Right lobe of liver (tissue), 6 donors: ENCODE data around the gene INSIG1. TPM values are rescaled to one million over a fixed set of nuclear protein-coding genes. Genes with fewer than 3 reads are reported as not detected.

Source experiments
- ATAC-seq, 4 donors: fragments of 200-7000 bp; cut with Tn5 transposase; one replicate each; pipeline ENCODE4 v1.9.1; 2020; ENCODE audit warnings: mild to moderate bottlenecking in 4 of 4, moderate library complexity in 4 of 4
- DNase-seq, 3 donors: peaks; one replicate each; pipeline ENCODE4 v3.0.0-alpha.2; 2020
- H3K27ac ChIP-seq, 3 donors: fragments of 200-600 bp; one replicate each; pipeline ENCODE4 v1.8.0; 2022
- H3K27me3 ChIP-seq, 2 donors: fragments of 200-600 bp; one replicate each; pipeline ENCODE4 v1.8.0; 2022
- H3K36me3 ChIP-seq, 4 donors: fragments of 200-600 bp; sonication (generic) in 1 of 4; one replicate each; pipeline versions ENCODE4 v1.5.1 to v1.8.0; 2017 to 2022; ENCODE audit warnings: control low read depth in 1 of 4
- H3K4me1 ChIP-seq, 4 donors: fragments of 200-600 bp; sonication (generic) in 1 of 4; one replicate each; pipeline versions ENCODE4 v1.5.1 to v1.8.0; 2017 to 2022; ENCODE audit warnings: control low read depth in 1 of 4
- H3K4me3 ChIP-seq, 3 donors: fragments of 200-600 bp; one replicate each; pipeline ENCODE4 v1.8.0; 2022
- H3K9me3 ChIP-seq, 4 donors: fragments of 200-600 bp; sonication (generic) in 1 of 4; one replicate each; pipeline versions ENCODE4 v1.5.1 to v1.8.0; 2017 to 2022; ENCODE audit warnings: control low read depth in 1 of 4
- POLR2A ChIP-seq: fragments of 450-650 bp; IDR thresholded peaks from one replicate; pipeline ENCODE4 v1.6.1; 2017; ENCODE audit warnings: antibody characterized with exemption, mild to moderate bottlenecking
- WGBS: methylation state at CpG from one replicate; pipeline ENCODE4 v1.1.6; 2018; ENCODE audit warnings: low coverage, low lambda C conversion rate; ENCODE audit not compliant: insufficient coverage; ENCODE audit errors: missing lambda C conversion rate; 5-methylcytosine and 5-hydroxymethylcytosine counted together
- intact Hi-C, 2 donors: fragments of 100-400 bp; cut with DNase I; formaldehyde crosslinking; loops; one replicate each; pipeline versions ENCODE4 v1.11.2 to v1.14.1; 2022
- total RNA-seq, 6 experiments: library from RNA; depleted of rRNA in 2 of 6; stranded (reverse); fragments of >200 nt in 2 of 6; fragmentation: NEBNext Ultra II Directional in 3 of 6; extraction: Animal tissue kit (Norgen Biotek cat#: 25700) in 3 of 6; gene quantifications; one replicate each; pipeline versions ENCODE4 v1.1.0 to v1.2.4, GENCODE V29; 2016 to 2023
- TF ChIP-seq, protein P1 (sequence below), 4 donors: fragments of 200-600 bp in 3 of 4; fragments of 450-650 bp in 1 of 4; IDR thresholded peaks; one replicate each; pipeline versions ENCODE4 v1.5.1 to v1.8.0; 2016 to 2022; ENCODE audit warnings: antibody characterized with exemption in 4 of 4, mild to moderate bottlenecking in 2 of 4
- donor health status: DM: no; HTN: yes; CAD: no.
- donor health status: DM: no; HTN: no; CAD: no.
- donor health status: DM: no; HTN: no; CAD: no.
- donor health status: DM: no; HTN: yes; CAD: no.
- donor health status: DM: no; HTN: yes; CAD: no.

Gene INSIG1
- total RNA-seq, 6 experiments from 2014 or later, result 130 to 625 (median 205) TPM

DNA sequence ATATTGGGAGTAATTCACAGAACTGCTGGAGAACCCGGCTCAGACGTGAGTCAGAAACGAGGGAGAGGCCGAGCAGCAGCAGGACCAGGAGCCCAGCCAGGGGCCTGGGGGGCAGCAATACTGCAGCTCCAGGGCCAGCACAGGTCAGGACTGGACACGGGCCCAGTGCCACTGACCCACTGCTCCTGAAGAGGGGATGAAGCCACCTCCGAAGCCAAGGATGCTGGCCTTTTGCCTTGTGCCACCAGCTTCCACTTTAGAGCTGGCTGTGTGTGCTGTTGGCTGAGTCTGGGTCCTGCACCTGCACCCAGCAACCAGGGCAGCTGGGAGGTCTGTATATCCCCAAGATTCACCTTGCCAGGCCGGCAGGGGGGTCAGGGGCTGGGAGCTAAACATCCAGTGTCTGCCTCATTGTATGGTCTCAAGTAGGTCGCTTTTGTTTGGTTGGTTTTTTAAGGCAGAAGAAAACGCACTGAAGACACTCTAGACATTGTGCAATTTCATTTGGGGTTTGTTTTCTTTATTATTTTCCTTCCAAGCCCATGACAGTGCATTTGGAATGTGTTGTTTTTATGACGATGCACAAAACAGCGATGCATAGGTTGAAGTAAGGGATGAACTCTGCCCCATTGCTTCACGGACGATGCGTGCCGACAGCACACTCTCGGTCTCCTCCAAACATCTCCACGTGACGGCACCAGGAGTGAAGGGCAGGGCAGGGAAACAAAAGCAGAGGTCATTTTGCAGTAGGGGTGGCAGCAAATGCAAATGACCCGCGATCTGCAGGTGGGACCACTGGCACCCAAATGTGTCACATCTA, 27.7 kb upstream of the INSIG1 start:
- TF ChIP-seq, protein P1, sequence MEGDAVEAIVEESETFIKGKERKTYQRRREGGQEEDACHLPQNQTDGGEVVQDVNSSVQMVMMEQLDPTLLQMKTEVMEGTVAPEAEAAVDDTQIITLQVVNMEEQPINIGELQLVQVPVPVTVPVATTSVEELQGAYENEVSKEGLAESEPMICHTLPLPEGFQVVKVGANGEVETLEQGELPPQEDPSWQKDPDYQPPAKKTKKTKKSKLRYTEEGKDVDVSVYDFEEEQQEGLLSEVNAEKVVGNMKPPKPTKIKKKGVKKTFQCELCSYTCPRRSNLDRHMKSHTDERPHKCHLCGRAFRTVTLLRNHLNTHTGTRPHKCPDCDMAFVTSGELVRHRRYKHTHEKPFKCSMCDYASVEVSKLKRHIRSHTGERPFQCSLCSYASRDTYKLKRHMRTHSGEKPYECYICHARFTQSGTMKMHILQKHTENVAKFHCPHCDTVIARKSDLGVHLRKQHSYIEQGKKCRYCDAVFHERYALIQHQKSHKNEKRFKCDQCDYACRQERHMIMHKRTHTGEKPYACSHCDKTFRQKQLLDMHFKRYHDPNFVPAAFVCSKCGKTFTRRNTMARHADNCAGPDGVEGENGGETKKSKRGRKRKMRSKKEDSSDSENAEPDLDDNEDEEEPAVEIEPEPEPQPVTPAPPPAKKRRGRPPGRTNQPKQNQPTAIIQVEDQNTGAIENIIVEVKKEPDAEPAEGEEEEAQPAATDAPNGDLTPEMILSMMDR (IDR thresholded peaks at IDR 0.05), result no peak
- TF ChIP-seq POLR2A, result no peak
- DNase-seq (peak; percentile 76 to 94 (median 93)), ATAC-seq (peak; percentile 56 to 78 (median 69))
- WGBS, result 42% methylated on average over 16 of the region's 20 CpGs
- Histone ChIP-seq H3K4me1 (peaks cover 0 to 34% (median 13%) of the 10 kb centered on the region in 4 donors), H3K4me3 (no peak overlapping the region), H3K9me3 (no peaks in the 10 kb centered on the region), H3K27me3 (no peaks in the 10 kb centered on the region), H3K27ac (peak overlapping the region; percentile 47 to 98 (median 89)), H3K36me3 (no peaks in the 10 kb centered on the region)
- intact Hi-C loops, result no loop called here

DNA sequence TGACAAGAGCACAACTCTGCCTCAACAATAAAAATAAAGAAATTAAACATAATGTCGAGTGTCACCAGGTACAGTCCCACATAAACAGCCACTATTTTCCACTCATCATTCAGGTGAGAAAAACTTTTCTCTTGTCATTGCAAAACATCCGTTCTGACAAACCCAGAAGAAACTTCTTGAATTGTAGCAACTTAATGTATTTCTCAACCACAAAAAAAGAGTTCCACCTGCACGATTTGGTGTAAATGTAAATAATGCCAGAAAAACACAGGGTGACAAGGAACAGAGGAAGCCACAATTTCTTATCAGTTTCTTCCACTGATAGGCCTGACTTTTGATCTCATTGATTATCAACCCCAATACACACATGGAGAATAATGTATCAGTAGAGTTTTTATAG, 26.8 kb upstream of the INSIG1 start:
- 26% methylated on average over 3 of the region's 3 CpGs for WGBS
- H3K27ac ChIP-seq, result peak overlapping the region in 2 of 3 donors; percentile 89 to 98
- DNase-seq (no peak), ATAC-seq (no peak)
- H3K27me3 ChIP-seq, result no peaks in the 10 kb centered on the region
- H3K9me3 ChIP-seq, result no peaks in the 10 kb centered on the region
- TF ChIP-seq, protein P1 (IDR thresholded peaks at IDR 0.05), result no peak
- no peak for TF ChIP-seq POLR2A
- intact Hi-C loops, result no loop called here
- H3K36me3 ChIP-seq, result no peaks in the 10 kb centered on the region
- no peak overlapping the region for H3K4me3 ChIP-seq
- H3K4me1 ChIP-seq, result peaks cover 0 to 42% (median 16%) of the 10 kb centered on the region in 4 donors

- peak overlapping the region; percentile 74 to 99 (median 99) for H3K27ac ChIP-seq
- no peaks in the 10 kb centered on the region for H3K36me3 ChIP-seq
- no peaks in the 10 kb centered on the region for H3K27me3 ChIP-seq
- peak in 2 of 3 donors; percentile 85 to 93 for DNase-seq
- WGBS, result 20% methylated on average over 3 of the region's 4 CpGs
- H3K4me1 ChIP-seq, result peaks cover 0 to 48% (median 21%) of the 10 kb centered on the region in 4 donors
- TF ChIP-seq POLR2A, result peak; percentile 41
- TF ChIP-seq, protein P1 (IDR thresholded peaks at IDR 0.05), result no peak
- no peaks in the 10 kb centered on the region for H3K9me3 ChIP-seq
- intact Hi-C loops, result no loop called here
- peak overlapping the region in 2 of 3 donors; percentile 21 to 33 for H3K4me3 ChIP-seq
- peak; percentile 60 to 79 (median 69) for ATAC-seq
Observed at GRCh38 chr7:155274633-155275355, 22.9 kb upstream of the INSIG1 start.

GRCh38 chr7:155276042-155276799, 21.5 kb upstream of the INSIG1 start:
- Histone ChIP-seq H3K4me1 (peaks cover 0 to 38% (median 17%) of the 10 kb centered on the region in 4 donors), H3K36me3 (no peaks in the 10 kb centered on the region), H3K27ac (peak overlapping the region; percentile 74 to 99 (median 99)), H3K4me3 (peak overlapping the region in 2 of 3 donors; percentile 21 to 33), H3K27me3 (no peaks in the 10 kb centered on the region), H3K9me3 (no peaks in the 10 kb centered on the region)
- WGBS, result 38% methylated on average over 15 of the region's 19 CpGs
- ATAC-seq (peak; percentile 1 to 46 (median 32)), DNase-seq (peak in 2 of 3 donors; percentile 49 to 71)
- intact Hi-C loops, result no loop called here
- TF ChIP-seq, protein P1 (IDR thresholded peaks at IDR 0.05), result no peak
- TF ChIP-seq POLR2A, result peak; percentile 15
